ENCODE measurements around the gene TERC. TPM values are rescaled to one million over a fixed set of nuclear protein-coding genes. Genes with fewer than 3 reads are reported as not detected.
"Not testable (repeated sequence)": the region's sequence is repeated elsewhere in the genome, so short reads cannot be mapped to it uniquely, and the experiment has no call there.

Gene TERC
- total RNA-seq, 2 donors from 2014 or later, result 53.6 to 61.6 TPM

- no peak overlapping the region for H3K4me3 ChIP-seq
- DNase-seq (ENCODE audit: low spot score), result no peak
- H3K27ac ChIP-seq, result no peak overlapping the region
- no peaks in the 10 kb centered on the region for H3K27me3 ChIP-seq
- no peaks in the 10 kb centered on the region for H3K9me3 ChIP-seq
- no peaks in the 10 kb centered on the region for H3K4me1 ChIP-seq
- H3K36me3 ChIP-seq, result no peaks in the 10 kb centered on the region
- no peak for TF ChIP-seq CTCF (IDR thresholded peaks at IDR 0.05)
Measured at GRCh38 chr3:169722724-169723123, 42.1 kb downstream of the TERC start.

- not testable (repeated sequence) for DNase-seq (ENCODE audit: low spot score); H3K4me3 ChIP-seq; H3K27ac ChIP-seq; H3K27me3 ChIP-seq; H3K36me3 ChIP-seq; H3K9me3 ChIP-seq; H3K4me1 ChIP-seq
Measured at GRCh38 chr3:169718415-169718814, 46.4 kb downstream of the TERC start.

Other genes with a start within 250 kb of the TERC start
- 10 to 100 TPM; 11.1 to 17.6 TPM for gene MECOM, start 101.3 kb downstream of the TERC start, total RNA-seq
- gene ACTRT3, start 4.5 kb upstream of the TERC start, total RNA-seq, result 1 to 10 TPM in 1 of 2 donors, under 1 TPM in 1; 0.30 to 1.4 TPM
- 10 to 100 TPM; 10.2 to 11.2 TPM for gene MYNN, start 8.3 kb upstream of the TERC start, total RNA-seq
- under 1 TPM in 1 of 2 donors, not detected in 1; 0.43 TPM for gene LRRIQ4, start 47.8 kb upstream of the TERC start, total RNA-seq
- 1 to 10 TPM; 2.9 to 3.3 TPM for gene LRRC34, start 47.8 kb upstream of the TERC start, total RNA-seq
- gene LRRC31, start 104.9 kb upstream of the TERC start, total RNA-seq, result not detected
- gene SAMD7, start 146.5 kb upstream of the TERC start, total RNA-seq, result not detected
- 10 to 100 TPM; 29.5 to 31.2 TPM for gene SEC62, start 201.7 kb upstream of the TERC start, total RNA-seq